NOMO-1 treated with dmso at 0.1 percent for 144 hours (cell line): ENCODE data around the gene PLET1.
A peak's percentile ranks its signal among the peaks of the same experiment; 100 is the strongest.

ENCODE experiments used
- DNase-seq: peaks from one replicate; lab custom pipeline; 2025; ENCODE audit not compliant: unreplicated experiment; lab: John Stamatoyannopoulos, UW

PLET1 gene

GRCh38 chr11:112285841-112286311, 25.2 kb upstream of the PLET1 start:
- no peak for DNase-seq

DNA sequence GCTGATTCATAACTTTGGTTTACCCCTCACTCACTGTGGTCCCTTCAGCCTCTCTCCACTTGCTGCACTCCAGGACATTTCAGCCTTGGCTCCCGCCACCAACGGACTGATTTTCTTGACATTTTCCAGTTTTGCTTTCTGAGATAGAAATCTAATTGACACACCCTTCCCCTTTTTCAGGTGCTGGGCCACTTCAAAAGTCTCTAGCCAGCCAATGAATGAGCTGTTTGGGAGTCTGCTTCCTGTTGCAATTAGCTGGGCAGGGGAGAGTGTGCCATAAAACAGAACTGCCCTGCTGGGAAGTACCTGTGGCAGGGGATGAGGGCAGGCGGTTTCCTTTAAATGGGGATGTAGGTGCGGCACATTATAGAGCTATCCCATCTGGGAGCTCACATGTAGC, 21.1 kb upstream of the PLET1 start:
- DNase-seq, result peak; percentile 21

DNA sequence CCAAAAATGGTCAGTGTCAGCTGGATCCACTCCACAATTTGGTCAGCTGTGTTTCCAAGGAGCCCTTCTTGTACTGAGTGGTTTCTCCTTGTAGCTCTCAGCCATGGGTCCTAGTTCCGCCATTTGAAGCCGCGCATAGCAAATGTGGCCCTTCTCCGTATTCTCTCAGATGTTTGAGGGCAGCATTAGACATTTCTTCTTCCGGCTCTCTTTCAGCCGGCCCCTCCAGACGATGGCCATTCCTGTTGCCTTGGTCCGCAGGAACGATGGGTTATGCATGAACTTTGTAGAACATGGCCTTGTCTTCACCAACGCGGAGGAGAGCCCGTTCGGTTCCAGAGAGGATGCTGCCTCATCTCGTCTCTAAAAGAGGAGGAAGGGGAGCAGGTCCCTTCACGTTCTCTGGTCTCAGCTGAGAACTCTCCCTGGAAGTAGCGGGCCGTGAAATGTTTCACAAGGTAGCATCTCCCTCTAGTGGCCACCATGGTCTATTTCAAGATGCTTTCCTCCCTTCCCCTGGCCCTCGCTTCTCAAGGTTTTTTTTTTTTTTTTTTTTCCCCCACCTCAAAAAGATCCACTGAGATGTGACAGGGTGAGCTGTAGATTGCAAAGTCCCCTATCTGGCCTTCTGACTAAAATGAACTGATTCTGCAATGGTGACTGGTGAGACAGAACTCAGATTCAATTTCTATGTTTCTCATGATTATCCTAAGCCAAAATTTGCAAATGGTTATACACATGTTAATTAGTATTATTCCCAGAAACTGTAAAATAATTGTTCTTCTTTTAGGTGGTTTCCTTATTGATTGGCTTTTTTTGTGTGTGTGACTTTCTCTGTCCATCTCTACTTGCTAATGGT, 19.8 kb upstream of the PLET1 start:
- DNase-seq, result no peak

GRCh38 chr11:112279901-112280267, 19.2 kb upstream of the PLET1 start:
- DNase-seq, result no peak

- DNase-seq, result no peak
Measured at GRCh38 chr11:112278803-112279202, 18.1 kb upstream of the PLET1 start.

DNA sequence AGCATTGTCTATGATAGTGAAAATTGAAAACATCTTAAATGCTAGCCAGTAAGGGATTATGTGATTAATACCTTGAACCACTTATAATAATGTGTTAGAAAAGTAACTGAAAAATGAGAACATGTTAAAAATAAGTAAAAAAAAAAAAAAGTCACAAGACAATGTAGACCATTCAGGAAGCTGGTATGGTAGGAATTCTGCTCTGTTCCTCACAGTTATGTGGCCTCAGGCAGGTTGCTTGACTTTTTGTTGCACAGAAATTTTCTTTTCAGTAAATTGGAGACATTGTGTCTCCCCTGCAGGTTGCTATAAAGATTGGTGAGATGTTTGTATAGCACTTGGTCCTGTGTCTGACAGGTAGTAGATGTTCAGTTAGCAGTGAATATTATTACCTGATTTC, 17.3 kb upstream of the PLET1 start:
- no peak for DNase-seq

DNA sequence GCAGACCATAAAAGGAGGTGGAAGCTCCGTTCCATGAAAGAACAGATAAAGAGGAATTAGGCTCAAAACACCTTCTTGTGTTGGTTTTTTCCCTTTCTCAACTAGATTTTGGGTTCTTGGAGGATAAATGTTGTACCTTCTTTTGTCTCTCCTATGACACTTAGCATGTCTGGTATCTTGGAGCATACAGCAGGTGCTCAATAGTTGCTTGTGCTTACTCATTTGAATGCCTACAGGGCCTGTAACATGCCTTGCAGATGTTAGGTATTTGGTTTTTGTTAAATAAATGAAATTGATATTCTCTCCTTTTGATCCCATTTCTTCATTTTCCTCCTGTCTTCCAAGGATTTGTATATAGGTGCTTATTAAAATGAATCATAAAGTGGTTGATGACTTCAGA, 16.4 kb upstream of the PLET1 start:
- no peak for DNase-seq

DNA sequence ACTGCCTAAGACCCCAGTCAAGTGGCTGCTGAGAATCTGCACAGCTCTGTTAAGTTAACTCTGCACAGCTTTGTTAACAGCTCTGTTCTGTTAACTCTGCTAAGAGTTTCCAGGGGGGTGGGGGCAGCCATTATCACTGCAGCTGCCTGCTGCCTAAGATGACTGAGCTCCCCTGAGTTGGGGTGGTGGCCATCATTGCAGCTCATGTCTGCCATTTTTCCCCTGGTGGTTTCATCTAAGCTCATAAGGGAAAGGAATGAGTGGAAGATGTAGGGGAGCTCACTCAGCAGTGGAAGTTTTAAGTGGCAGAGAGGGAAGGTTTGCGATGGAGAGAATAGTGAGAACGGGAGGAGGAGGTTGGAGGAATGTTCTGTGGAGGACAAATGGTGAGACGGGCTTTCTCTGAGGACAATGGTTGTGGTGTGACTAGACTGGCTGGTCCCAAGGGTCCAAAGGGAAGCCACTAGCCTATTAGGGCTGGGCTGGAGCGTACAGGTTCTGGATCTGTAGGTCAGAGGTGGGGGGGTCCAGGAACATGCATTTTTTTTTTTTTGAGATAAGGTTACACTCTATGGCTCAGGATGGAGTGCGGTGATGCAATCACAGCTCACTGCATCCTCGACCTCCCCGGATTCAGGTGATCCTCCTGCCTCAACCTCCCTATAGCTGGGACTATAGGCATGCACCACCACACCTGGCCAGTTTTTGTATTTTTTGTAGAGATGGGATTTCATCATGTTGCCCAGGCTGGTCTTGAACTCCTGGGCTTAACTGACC, 13.5 kb upstream of the PLET1 start:
- DNase-seq, result no peak

GRCh38 chr11:112273066-112273465, 12.4 kb upstream of the PLET1 start:
- no peak for DNase-seq

- no peak for DNase-seq
Measured at GRCh38 chr11:112271242-112271641, 10.6 kb upstream of the PLET1 start.

DNA sequence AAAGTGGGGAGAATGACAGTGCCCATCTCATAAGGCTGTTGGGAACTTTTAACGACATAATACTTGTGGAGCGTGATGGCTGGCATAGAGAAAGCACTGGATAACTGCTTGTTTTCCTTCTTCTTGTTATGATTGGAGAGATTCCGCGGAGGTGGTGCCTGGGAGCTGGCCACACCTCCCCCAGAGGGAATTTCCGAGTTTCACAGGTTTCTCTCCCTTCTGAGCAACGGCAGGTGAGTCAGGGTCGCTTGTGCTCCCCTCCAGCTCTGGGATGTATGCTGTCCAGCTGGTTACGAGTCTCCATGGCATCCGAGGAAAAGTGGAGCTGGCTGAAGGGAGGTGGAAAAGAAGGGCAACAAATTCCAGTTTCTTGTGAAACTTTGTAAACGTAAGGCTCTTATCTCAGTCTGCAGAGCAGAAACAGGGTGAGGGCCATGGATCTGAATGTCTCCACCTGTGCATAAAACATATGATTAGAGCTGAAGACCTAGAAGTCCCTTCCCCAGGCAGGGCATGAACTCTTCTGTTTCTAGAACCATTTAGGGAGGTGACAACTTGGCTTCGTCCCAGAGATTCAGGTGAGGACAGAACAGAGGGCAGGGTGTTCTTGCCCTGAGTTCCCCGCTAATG, 10.0 kb upstream of the PLET1 start:
- DNase-seq, result no peak

- no peak for DNase-seq
Measured at GRCh38 chr11:112269139-112269538, 8.5 kb upstream of the PLET1 start.

- no peak for DNase-seq
Measured at GRCh38 chr11:112268406-112268805, 7.7 kb upstream of the PLET1 start.

GRCh38 chr11:112267188-112267591, 6.5 kb upstream of the PLET1 start:
- DNase-seq, result no peak

- DNase-seq, result no peak
Measured at GRCh38 chr11:112266410-112266778, 5.7 kb upstream of the PLET1 start.

DNA sequence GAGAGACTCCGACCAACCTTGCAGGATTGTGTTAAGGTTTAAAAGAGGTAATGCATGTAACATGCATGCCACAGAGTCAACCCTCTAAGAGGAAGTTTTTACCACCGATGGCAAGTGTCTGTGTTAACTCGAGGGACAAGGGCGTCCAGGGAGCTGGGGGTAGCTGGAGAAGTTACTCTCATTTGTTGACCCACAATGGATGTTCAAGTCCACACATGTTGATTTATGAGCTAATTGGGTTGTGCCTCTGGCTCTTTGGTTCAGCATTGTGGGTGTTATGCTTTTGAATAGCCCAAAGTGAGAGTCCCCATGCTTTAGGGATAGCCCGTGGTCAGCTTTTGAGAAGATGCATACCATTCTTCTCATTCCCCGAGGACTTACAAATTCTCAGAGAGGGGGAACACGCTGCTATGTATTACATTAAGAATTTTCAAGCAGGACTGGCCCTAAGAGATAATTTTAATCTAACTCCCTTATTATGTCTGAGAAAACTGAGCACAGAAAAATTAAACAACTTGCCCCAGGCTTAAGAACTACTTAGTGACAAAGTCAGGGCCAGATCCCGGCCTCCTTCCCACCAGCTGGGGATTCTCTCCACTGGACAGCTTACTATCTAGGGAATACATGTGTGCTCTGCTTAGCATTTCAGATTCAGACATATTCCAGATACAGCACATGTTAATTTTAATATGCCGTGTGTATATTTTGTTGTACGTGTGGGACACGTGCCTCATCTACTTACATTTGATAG, 5.2 kb upstream of the PLET1 start:
- no peak for DNase-seq

GRCh38 chr11:112255067-112255720, 5.5 kb downstream of the PLET1 start:
- no peak for DNase-seq

GRCh38 chr11:112253605-112254242, 6.9 kb downstream of the PLET1 start:
- no peak for DNase-seq

DNA sequence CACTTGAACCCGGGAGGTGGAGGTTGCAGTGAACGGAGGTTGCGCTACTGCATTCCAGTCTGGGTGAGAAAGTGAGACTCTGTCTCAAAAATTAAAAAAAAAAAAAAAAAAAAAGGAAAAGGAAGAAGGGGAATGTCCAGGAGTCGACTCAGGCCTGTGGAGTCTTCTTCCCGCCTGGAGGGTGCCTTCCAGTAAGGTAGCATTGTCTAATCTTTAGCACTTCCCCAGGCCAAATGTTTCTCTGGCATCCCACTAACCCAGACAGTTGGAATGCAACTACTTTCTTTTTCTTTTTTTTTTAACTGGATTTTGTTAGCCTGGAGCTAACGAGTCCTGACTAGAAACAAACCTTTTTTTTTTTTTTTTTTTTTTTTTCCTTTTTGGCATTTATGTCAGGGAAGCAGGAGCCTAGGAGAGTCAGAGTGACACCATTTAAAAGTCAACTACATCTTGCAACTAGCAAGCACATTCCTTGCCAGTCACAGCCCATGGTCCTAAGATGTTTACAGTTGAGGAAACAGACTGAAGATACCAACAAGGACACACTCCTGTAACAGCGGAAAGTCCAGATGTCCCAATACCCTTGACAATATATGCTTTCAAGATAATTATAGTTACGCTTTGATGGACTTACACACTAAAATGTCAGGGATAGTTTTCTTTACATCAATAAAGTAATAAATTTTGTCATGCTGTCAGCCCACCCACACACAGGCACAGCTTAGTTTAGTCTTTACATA, 10.6 kb downstream of the PLET1 start:
- DNase-seq, result no peak
